NCI-H2196 treated with DMSO at 0.1 percent for 48 hours (cell line): Measurements from ENCODE around the gene PPP1CB.
"Not testable (repeated sequence)": the region's sequence is repeated elsewhere in the genome, so short reads cannot be mapped to it uniquely, and the experiment has no call there.

Experiments used
- DNase-seq: peaks from one replicate; lab custom pipeline; 2025; ENCODE audit not compliant: unreplicated experiment; lab: John Stamatoyannopoulos, UW

Gene PPP1CB

GRCh38 chr2:28772351-28772750, 20.7 kb downstream of the PPP1CB start:
- DNase-seq, result no peak

DNA sequence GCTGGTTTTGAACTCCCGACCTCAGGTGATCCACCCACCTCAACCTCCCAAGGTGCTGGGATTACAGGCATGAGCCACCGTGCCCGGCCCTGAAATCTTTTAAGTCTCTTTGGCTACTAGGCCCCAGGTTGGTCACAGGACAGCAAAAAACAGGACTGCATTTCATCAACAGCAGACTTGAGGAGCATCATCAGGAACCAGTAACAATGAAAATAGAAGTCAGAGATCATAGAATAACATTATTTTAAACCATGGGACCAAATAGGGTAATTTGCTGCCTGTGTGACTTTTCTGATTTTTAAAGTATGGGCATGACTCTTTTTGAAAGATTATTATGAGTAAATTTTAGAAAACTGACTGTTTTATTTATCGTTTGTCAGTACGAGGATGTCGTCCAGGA, 24.8 kb downstream of the PPP1CB start:
- DNase-seq, result no peak

DNA sequence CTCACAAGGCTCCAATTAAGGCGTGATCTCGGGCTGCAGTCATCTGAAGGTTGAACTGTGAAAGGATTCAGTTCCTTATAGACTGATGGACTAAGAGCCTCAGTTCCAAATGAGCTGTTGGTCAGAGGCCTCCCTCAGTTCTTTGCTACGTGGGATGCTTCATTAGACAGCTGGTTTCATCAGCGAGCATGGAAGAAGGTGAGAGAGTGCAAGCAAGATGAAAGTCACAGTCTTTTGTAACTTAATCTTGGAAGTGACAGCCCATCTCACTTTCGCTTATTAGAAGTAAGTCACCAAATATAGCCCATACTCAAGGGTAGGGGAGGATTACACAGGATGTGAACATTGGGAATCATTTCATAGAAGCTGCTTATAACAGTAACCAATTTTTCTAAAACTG, 26.8 kb downstream of the PPP1CB start:
- no peak for DNase-seq

DNA sequence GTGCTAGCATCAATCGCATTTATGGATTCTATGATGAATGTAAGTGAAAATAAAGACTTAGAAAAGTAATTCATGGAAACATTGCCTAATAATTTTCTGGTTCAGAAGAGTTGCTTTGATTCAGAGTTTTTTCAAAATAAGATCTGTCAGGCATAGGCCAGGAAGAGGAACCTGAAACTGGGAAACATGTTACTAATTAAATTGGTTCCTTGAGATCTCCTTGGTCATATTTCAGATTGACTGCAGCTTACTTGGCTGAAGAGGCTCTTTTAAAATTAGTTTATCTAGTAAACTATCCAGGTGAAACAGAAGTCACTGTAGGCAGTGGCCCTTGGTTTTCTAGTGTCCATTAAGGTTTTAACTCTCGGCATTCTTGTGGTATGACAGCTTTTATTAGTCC, 27.4 kb downstream of the PPP1CB start:
- DNase-seq, result no peak

GRCh38 chr2:28780496-28780895, 28.9 kb downstream of the PPP1CB start:
- DNase-seq, result no peak

DNA sequence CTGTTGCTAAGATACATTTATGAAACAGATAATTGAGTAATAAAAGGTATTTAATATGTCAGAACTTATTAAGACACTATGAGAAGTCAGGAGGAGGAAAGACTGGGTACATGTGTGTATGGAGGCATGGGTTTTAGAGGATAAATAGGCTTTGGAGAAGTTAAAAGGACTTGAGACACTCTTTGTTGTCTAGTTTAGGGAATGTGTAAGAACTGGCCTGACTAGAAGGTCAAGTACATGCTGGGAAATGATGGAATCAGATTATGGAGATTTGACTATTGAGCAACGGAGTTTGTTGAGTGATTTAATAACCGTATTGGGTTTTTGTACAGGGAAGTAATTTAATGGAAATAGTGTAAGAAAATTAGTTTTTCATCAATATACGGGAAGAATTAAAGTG, 30.8 kb downstream of the PPP1CB start:
- DNase-seq, result no peak

DNA sequence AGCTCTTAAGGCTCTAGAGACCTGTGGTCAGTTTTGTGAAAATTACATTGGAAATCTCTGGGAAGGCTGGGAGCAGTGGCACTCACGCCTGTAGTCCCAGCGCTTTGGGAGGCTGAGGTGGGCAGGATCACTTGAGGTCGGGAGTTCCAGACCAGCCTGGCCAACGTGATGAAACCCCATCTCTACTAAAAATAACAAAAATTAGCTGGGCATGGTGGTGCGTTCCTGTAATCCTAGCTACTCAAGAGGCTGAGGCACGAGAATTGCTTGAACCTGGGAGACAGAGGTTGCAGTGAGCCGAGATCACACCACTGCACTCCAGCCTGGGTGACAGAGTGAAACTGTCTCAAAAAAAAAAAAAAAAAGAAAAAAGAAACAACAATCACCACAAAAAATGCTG, 32.9 kb downstream of the PPP1CB start:
- not testable (repeated sequence) for DNase-seq

DNA sequence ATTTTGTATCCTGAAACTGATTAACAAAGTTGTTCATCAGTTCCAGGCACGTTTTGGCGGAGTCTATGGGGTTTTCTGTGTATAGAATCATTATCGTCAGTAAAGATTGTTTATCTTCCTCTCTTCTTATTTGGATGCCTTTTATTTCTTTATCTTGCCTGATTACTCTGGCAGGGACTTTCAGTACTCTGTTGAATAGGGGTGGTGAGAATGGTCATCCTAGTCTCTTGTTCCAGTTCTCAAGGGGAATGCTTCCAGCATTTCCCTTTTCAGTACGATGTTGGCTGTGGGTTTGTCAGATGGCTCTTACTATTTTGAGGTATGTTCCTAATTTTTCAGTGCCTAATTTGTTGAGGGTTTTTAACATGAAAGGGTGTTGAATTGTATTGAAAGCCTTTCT, 45.0 kb downstream of the PPP1CB start:
- no peak for DNase-seq

DNA sequence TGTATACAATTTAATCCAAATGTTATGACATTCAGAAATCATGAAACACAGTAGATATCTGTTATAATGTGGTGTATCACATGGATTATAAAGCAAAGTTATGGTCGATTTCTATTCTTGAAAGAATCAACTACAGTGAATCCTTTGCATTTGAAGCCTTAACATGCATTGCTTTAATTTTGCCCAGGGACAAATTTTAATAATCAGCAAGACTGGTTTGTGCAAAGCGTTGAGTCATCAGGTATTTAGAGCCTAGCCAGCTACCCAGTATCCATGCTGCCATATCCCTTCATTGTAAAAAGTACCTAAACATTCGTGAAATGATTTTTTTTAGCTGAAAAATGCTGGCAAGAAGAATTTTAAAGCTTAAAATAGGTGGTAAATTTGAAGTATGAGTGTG, 50.1 kb downstream of the PPP1CB start:
- DNase-seq, result no peak

GRCh38 chr2:28802975-28803429, 51.4 kb downstream of the PPP1CB start:
- DNase-seq, result no peak

DNA sequence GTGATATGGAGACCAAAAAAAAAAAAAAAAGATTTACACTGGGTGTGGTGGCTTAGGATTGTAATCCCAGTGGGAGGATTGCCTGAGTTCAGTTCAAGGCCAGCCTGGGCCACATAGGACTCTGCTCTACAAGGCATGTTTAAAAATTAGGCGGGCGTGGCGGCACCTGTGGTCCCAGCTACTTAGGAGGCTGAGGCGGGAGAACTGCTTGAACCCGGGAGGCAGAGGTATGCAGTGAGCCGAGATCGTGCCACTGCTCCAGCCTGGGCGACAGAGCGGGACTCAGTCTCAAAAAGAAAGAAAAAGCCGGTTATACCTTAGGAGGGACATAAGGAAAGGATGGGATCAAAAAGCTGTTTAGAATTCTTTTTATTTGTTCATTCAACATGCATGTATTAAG, 58.3 kb downstream of the PPP1CB start:
- no peak for DNase-seq

DNA sequence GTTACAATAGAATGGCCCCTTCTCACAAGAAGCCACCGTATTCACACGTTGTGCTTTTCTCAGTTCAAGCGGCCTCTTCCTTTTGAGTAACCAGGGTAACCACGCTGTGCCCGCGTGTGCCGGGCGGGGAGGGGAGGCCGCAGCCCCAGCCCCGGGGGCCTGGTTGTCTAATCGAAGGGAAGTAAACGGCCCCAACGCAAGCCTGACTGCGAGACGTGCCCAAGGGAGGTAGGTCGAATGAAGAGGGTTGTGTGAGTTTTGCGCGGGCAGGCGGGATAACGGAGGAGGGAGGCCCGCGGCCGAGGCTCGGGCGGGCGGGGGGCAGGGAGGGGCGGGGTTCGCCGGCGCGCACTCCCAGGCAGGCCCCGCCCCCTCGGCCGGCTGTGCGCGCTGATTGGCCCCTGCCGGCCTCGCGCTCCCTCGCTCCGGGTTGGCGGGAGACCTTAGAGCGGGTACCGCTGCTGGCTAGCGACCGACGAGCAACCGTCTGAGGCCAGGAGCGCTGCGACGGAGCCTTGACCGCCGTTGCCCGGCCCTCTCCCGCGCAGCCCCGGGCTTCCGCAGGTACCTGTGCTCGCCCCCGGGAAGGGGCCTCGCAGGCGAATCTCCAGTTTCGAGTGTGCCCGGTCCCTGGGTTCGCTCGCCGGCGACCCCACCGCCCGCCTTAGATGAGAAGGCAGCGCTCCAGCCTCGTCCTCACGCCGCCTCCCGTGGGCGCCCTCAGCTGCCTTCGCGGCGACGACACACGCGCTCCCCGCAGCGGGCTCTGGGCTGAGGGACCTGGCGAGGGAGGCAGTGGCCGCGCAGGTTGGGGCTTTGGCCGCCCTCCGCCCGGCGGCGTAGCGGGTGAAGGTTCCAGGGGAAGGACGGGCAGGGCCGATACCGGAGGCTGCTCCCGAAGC, 59.0 kb downstream of the PPP1CB start, which contains the start of gene SPDYA:
TSS of gene SPDYA (plus strand) at position 451 of the 902 bp plus-strand sequence. CDS start 5,181 bp downstream, outside the sequence.
- no peak for DNase-seq

DNA sequence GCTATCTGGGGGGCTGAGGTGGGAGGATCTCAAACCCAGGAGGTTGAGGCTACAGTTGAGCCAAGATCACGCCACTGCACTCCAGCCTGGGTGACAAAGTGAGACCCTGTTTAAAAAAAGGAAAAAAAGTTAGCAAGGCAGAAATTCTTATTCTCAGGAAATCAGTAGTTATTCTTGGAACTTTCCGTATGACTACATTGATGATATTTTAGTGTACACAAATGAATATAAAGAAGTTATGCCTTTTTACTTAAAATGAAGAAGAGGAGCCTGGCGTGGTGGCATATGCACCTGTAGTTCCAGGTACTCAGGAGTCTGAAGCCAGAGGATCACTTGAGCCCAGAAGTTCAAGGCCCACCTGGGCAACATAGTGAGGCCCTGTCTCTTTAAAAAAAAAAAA, 66.4 kb downstream of the PPP1CB start:
- no peak for DNase-seq

DNA sequence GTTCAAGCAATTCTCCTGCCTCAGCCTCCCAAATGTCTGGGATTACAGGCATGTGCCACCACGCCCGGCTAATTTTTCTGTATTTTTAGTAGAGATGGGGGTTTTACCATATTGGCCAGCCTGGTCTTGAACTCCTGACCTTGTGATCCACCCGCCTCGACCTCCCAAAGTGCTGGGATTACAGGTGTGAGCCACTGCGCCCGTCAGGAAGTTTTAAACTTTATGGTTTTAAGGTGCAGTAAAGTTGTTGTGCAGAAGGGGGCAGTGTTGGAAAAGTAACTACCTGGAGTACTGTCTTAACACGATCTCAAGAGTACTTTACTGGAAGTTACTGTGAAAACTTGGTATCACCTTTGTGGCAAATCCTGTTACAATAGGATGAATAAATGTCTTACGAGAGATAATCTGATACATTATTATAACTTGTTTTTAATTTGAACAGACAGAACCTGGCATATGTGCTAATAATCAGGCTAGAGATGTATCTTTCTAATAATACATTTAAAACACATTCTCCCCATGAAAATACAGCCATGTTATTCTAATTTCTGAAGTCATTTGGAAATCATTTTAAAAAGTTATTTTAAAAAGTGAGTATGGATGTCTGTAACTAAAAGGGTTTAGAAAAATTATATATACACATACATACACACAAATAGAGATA, 69.8 kb downstream of the PPP1CB start:
- peak; percentile 2 for DNase-seq

DNA sequence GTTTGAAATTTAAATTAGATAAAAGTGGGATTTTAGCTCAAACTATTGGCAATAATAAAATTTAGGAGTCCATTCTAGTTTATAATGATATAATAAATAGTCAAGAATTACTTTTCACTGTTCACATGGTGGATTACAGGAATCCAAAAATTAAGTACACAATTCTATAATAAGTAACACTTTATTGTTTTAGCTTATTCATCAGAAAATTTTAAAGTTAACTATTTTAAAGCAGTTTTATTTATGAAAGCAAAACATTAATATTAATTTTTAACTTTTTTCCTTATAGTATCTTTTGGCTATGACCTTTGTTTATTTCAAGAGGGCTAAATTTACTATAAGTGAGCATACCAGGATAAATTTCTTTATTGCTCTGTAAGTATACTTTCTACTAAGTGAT, 70.4 kb downstream of the PPP1CB start:
- no peak for DNase-seq

DNA sequence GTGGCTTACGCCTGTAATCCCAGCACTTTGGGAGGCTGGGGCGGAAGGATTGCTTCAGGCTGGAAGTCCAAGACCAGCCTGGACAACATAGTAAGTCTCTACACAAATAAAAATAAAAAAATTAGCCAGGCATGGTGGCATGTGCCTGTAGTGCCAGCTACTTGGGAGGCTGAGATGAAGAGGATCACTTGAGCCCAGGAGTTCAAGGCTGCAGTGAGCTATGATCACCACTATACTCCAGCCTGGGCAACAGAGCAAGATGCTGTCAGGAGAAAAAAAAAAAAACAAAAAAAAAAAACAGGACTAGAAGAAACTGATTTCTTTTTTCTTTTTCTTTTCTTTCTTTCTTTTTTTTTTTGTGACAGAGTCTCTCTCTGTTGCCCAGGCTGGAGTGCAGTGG, 72.6 kb downstream of the PPP1CB start:
- DNase-seq, result no peak

- DNase-seq, result no peak
Measured at GRCh38 chr2:28824870-28825269, 73.2 kb downstream of the PPP1CB start.

- DNase-seq, result no peak
Measured at GRCh38 chr2:28828382-28828781, 76.8 kb downstream of the PPP1CB start.

GRCh38 chr2:28833740-28834470, 82.3 kb downstream of the PPP1CB start:
- DNase-seq, result no peak

GRCh38 chr2:28835781-28836180, 84.2 kb downstream of the PPP1CB start:
- DNase-seq, result no peak

GRCh38 chr2:28838971-28839370, 87.3 kb downstream of the PPP1CB start:
- DNase-seq, result no peak

DNA sequence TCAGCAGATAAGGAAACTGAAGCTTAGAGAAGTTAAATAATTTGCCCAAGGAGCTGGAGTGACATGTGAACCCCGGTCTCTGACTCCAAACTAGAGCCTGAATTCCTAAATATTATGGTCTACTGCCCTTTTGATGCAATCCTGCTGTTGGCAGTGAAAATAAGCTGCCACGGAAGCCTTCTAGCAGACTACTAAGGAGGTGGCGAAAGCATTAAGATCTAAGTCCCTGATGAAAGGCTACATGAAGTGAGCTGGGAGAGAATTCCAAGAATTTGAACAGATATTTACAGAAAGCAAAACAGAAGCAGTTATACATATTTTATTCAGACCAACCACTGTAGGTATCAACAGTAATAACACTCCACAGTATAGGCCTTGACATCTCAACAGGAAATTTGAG, 90.4 kb downstream of the PPP1CB start:
- no peak for DNase-seq
